Raji (cell line): ENCODE measurements around the gene SYT14.

ENCODE experiments used
- POLR2A ChIP-seq: IDR thresholded peaks from 2 replicates; pipeline ENCODE4 v1.6.1; 2011; ENCODE audit warnings: low read depth, low read length, control low read depth; ENCODE audit not compliant: insufficient read depth

SYT14 gene

GRCh38 chr1:209931141-209931540 is 6.9 kb upstream of the SYT14 start:
- no peak for TF ChIP-seq POLR2A

GRCh38 chr1:209936125-209936524 is 1.9 kb upstream of the SYT14 start:
- TF ChIP-seq POLR2A: no peak

DNA sequence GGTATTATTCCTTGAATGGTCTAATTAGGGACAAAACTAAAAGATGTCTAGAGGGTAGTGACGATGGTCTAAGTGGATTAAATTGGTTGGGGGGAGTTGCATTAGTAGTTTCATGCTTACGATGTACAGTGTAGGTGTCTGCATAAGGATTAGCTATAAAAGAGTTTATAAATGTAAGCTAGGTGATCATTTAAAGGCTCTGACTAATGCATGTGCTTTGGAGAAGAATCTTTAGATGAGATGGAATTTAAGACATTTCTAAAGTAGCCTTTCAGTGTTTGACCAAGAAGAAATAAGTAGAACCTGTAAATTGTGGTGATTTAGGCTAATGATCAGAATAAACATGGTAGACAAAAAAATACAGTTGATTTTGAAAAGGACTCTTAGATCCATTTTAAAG is 7.4 kb downstream of the SYT14 start:
- no peak for TF ChIP-seq POLR2A

- TF ChIP-seq POLR2A: no peak
Measured at GRCh38 chr1:209948155-209948554, 10.1 kb downstream of the SYT14 start.

DNA sequence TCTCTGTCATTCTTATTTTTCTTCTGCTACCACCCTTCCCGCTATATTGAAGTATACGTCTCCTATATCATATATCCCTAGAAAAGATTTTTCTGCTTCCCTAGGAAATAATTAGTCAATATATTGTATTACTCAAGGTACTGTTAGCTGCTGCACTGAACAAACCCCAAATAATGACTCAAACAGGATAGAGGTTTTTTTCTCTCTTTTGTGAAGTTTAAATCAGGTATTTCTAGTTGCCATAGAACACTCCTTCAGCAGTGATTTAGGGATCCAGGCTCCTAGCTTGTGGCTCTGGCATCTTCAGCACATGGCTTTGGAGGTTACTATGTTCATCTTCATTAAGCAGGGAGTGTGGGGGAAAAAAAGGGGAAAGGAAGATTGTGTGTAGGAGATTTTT is 18.1 kb downstream of the SYT14 start:
- no peak for TF ChIP-seq POLR2A

DNA sequence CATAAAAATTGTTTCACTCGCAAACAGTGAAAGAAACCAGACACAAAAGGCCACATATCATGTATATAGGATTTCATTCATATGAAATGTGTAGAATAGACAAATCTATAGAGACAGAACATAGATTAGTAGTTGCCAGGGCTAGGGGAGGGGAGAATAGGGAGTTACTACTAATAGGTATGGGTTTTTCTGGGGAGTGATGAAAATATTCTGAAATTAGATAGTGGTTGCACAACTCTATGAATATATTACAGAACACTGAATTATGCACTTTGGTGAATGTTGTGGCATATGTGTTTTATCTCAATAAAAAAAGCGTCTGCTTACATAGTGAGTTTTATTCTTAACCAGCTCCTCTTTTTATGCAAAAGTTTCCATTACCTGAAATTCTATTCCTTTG is 21.6 kb downstream of the SYT14 start:
- no peak for TF ChIP-seq POLR2A

GRCh38 chr1:209960926-209961325 is 22.9 kb downstream of the SYT14 start:
- no peak for TF ChIP-seq POLR2A

DNA sequence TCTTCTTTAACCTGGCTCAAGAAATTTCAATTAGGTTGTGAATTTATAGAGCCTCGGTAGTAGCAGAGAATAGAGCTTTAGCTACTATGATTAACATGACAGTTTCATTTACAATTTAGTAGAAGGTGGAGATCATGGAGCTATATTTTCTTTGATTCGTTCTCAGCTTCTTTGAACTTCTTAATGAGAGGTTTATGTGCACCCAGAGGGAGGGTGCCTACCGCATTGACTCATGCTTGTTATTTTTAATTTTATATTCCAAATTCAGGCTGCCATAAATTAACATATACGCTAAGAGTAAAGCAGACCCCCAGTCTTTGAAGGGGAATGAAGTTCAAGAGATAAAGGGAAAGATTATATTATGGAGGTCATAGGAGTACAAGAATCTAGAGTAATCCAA is 24.4 kb downstream of the SYT14 start:
- no peak for TF ChIP-seq POLR2A

GRCh38 chr1:209962856-209963255 is 24.8 kb downstream of the SYT14 start:
- no peak for TF ChIP-seq POLR2A

- no peak for TF ChIP-seq POLR2A
Measured at GRCh38 chr1:209965996-209966395, 28.0 kb downstream of the SYT14 start.

DNA sequence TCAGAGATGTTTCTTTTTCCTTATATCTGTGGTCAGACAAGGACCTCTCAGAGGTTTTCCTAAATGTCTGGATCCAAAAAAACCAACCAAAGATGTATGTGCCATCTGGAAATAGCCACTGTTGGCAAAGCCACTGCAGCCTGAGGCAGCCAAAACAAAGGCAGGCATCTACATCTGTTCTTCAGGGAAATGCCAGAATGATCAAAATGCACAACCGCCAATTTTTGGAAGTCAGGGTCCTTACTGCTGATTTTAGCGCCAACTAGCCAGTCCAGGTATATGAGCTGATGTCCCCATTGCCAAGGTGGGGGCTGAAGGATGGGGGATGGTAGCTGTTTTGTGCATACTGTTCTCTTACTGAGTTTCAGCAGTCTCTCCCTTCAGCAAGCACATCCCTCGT is 45.9 kb downstream of the SYT14 start:
- TF ChIP-seq POLR2A: no peak

- TF ChIP-seq POLR2A: no peak
Measured at GRCh38 chr1:209985002-209985401, 47.0 kb downstream of the SYT14 start.

GRCh38 chr1:209988706-209989105 is 50.7 kb downstream of the SYT14 start:
- TF ChIP-seq POLR2A: no peak

DNA sequence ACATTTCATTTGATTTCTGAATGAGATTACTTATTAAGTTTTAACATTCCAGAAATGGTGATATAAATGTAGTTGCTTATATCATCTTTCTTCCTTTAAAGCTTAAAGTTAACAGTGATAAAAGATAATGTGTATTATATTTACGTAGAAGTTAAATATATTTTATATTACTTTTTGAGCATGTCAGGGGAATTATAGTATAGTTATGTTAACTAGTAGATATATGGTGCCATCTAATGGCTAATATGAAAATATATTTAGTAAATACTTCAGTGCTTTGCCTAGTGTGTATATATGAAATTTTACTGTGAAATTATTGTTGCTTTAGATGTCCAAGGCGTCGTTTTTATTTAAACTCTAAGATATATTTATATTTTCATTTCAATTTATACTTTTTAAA is 51.5 kb downstream of the SYT14 start:
- TF ChIP-seq POLR2A: no peak

GRCh38 chr1:209993061-209993830 is 55.2 kb downstream of the SYT14 start:
- TF ChIP-seq POLR2A: no peak

GRCh38 chr1:209996348-209996747 is 58.3 kb downstream of the SYT14 start:
- TF ChIP-seq POLR2A: no peak

GRCh38 chr1:209999005-209999404 is 61.0 kb downstream of the SYT14 start:
- no peak for TF ChIP-seq POLR2A
